HG03442 (cell line): ENCODE results near the gene ZFR.
"Not testable (repeated sequence)": the region's sequence is repeated elsewhere in the genome, so short reads cannot be mapped to it uniquely, and the experiment has no call there.

ENCODE experiments used
- ATAC-seq: cut with Tn5 transposase; IDR thresholded peaks from one replicate; pipeline ENCODE4 v1.9.1; 2021; ENCODE audit warnings: mild to moderate bottlenecking, moderate library complexity; ENCODE audit not compliant: unreplicated experiment

ZFR gene

DNA sequence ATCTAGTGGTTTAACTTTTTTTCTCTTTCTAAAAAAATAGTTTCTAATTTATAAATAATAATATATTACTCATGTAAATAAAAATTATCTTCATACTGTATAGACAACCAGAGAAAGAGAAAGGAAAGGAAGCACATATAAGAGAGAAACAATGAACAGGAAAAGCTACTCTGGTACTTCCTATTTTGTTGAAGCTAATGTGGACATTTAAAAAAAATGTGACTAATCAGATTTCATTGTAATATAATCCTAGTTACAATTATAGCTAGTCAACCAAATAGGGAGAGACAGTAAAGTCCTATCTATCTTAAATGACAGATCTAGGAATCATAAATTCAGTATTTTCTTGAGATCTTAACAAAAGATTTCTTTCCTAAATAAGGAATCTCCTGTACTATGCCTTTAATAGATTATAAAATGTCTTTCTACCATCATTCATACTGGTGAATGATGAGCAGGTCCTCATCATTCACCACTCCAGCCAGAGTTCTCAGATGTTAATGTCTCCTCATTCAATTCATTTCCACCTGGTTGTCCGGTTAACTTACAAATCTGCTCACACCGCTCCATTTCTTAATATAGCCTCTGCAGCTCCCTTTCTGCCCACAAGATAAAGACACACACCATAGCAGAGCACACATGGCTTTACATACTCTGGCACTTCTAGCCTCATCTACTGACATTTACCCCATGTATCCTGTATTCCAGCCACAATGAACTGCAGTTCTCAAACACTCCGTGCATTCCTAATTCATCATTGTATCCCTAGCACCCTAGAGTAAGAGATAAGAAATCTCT lies 30.9 kb downstream of the ZFR start:
- ATAC-seq, result no peak

DNA sequence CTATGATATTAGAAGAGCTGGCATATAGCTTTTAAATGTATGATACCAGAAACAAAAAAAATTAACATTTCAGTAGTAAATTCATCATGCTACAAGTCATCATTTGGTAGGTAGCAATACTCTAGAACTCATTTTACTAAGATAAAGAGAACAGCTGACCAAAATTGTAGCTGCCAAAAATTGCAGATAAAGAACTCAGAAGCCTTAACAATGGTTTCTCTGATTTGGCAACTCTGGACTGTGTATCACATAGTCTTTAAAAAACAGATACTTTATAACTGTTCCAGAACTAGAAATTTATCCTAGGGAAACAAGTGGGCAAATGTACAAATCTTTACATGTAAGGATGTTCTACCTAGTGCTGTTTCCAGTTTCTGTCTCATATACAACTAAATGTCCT lies 33.9 kb downstream of the ZFR start:
- no peak for ATAC-seq

- ATAC-seq, result peak; percentile 49
These were observed 37.9 kb downstream of the ZFR start for GRCh38 chr5:32406650-32407049.

GRCh38 chr5:32405507-32405906 lies 39.0 kb downstream of the ZFR start:
- no peak for ATAC-seq

- ATAC-seq, result no peak
These were observed 40.8 kb downstream of the ZFR start for GRCh38 chr5:32403760-32404159.

DNA sequence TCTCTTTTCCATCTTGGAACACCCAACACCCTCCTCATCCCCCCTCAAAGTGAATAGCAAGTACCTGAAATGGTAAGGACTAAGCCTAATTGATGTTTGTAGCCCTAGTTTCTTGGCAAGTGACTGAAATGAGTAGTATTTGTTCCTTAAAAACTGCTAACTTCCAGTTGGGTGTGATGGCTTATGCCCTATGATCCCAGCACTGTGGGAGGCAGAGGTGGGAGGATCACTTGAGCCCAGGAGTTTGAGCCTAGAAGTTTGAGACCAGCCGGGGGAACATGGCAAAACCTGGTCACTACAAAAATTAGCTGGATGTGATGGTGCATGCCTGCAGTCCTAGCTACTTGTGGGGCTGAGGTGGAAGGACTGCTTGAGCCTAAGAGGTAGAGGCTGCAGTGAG lies 44.1 kb downstream of the ZFR start:
- no peak for ATAC-seq

GRCh38 chr5:32398754-32399153 lies 45.8 kb downstream of the ZFR start:
- not testable (repeated sequence) for ATAC-seq

GRCh38 chr5:32394981-32395380 lies 49.6 kb downstream of the ZFR start:
- no peak for ATAC-seq

GRCh38 chr5:32392039-32392438 lies 52.5 kb downstream of the ZFR start:
- ATAC-seq, result no peak

- no peak for ATAC-seq
These were observed 53.5 kb downstream of the ZFR start for GRCh38 chr5:32390819-32391591.

DNA sequence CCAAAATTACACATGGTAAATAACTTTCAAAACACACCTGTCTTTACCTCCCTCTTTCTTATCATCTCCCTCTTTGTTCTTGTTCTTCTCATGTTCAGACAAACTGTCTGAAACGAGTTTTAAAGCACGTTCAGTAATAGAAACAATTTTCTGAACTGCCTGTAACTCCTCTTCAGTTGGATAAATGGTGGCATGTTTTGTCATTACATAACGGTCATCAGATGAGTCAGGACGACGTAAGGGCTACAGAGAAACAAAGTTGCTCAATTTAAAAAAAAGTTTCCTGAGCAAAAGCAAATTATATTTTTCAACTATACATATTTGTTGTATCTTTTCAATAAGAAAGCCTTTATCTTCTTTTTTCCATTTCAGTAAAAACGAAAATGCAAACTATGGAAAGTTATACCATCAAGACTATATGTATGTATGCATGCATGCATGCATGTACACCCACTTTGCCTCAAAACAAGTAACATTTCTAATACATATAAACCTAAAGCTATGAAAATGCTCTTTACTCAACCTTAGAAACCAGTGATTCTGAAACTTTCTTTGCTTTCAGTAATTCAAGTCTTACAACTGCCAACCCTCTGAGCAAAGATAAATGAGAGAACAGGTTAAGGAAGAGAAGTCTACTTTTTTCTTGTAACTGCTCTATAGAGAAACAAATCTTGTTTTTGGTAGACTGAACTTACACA lies 56.0 kb downstream of the ZFR start:
- ATAC-seq, result no peak

- no peak for ATAC-seq
These were observed 56.7 kb downstream of the ZFR start for GRCh38 chr5:32387841-32388240.

DNA sequence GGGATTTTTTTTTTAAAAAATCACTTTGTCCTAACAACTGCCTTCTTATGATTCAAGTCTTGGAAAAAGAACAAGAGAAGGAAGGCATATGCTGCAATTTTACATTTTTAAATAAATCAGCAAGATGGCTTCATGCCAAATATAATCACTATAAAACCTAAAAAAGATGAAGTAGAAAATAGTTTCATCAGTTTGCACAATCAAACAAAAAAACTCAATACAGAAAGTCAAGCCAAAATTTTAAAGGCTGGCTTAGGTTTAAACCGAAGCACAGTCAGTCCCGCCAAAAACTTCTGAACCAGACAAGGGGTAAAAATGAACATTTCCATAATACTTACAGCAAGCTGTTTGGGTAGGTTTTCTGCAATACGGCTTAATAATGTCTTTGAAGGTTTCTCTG lies 57.3 kb downstream of the ZFR start:
- no peak for ATAC-seq

DNA sequence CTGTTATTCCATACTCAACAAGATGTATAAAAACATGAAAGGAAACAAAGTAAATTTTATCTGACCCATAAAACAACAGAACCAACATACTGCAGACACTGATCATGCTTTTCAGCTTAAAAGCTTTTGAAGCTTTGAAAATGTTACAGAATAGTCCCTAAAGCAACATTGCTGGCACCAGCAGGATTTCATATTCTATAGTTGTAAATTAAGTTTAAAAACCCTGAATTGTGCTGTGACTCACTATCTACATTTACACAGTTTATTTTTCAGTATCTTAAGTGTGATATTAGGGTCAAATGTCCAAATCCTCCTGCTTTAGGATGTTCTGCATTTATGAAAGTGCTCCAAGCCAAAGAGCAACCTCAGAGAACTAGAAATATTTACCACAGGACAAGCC lies 59.9 kb downstream of the ZFR start:
- no peak for ATAC-seq

DNA sequence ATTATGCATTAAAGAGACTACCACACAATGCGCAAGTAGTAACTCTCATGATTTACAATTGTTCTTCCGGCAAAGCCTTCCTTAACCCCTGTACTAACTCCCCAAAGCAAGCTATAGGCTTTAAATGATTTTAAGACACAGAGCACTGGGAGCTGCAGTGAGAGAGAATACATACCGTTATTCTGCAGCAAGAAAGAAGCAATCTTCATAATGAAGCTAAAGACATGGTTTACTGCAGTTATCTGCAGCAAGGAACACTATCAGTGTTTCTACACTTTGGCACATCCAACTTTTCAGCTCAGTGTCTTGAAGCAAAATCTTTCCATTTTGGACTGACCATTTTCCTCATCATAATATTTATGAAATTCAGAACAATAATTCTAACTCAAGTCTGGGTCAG lies 61.0 kb downstream of the ZFR start:
- ATAC-seq, result no peak

DNA sequence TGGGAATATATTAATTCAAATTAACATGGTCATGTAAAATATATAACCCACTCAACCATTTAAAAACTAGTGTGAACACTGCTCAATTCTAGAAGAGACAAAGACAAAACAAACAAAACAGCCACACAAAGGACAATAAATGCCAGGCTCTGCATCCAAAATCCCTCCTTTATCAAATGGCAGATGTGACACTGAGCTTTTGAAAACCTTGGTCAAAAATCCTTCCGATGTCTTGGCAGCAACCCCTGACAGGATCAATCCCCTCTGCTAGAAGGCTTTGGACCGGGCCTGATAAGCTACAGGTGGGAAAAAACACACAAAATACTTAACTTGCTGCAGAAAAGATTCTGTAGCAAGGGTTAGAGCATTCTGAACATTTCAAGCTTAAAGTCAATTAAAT lies 61.5 kb downstream of the ZFR start:
- no peak for ATAC-seq

- ATAC-seq, result no peak
These were observed 65.1 kb downstream of the ZFR start for GRCh38 chr5:32379421-32379820.

DNA sequence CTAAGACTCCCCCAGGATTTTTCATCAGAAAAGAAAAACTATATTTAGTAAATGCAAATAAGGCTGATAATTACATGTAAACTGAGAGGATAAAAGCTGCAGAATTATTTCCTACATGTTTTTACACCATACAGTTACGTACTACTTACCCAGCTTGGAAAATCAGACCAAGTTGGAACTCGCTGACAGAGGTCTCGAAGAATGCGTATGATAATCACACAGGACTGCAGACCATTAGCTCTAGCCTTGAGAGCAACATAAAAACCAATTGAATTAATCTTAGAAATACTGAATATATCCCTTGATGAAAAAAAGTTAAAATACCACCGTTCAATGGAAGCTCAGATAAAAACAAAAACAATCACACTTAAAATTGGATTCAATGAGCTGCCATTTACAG lies 65.6 kb downstream of the ZFR start:
- ATAC-seq, result no peak

- no peak for ATAC-seq
These were observed 74.9 kb downstream of the ZFR start for GRCh38 chr5:32369542-32370155.

GRCh38 chr5:32369032-32369431 lies 75.5 kb downstream of the ZFR start:
- no peak for ATAC-seq

DNA sequence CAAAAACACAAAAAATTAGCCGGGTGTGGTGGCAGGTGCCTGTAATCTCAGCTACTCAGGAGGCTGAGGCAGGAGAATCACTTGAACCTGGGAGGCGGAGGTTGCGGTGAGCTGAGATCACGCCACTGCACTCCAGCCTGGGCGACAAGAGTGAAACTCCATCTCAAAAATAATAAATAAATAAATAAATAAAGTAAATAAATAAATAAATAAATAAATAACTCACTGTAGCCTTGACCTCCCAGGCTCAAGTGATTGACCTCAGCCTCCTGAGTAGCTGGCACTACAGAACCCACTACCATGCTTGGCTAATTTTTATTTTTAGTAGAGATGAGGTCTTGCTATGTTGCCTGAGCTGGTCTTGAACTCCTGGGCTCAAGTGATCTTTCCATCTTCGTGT lies 77.3 kb downstream of the ZFR start:
- ATAC-seq, result not testable (repeated sequence)
